H1 (cell line): ENCODE results near the gene TMPO. TPM values are rescaled to one million over a fixed set of nuclear protein-coding genes. Genes with fewer than 3 reads are reported as not detected.

Experiments used
- CTCF ChIA-PET: fragments of 300-600 bp; sonication (Branson Sonifier 250); formaldehyde crosslinking; loops from one replicate; lab custom pipeline; 2021; ENCODE audit not compliant: partially characterized antibody; lab: Charles Lee
- POLR2A ChIA-PET: fragments of 300-600 bp; sonication (Branson Sonifier 250); formaldehyde crosslinking; loops from one replicate; lab custom pipeline; 2021; ENCODE audit warnings: inconsistent platforms; ENCODE audit not compliant: partially characterized antibody; lab: Charles Lee
- DNase-seq, 2 experiments: peaks; one replicate each; pipeline versions ENCODE4 v3.0.0 to v3.0.0-alpha.2; 2010 to 2022; ENCODE audit warnings: low spot score in 2 of 2, low read depth in 1 of 2, mixed read lengths in 1 of 2
- FAIRE-seq: peaks from 2 replicates; lab custom pipeline; 2011; peaks lifted over from hg19 to GRCh38; lab: Jason Lieb, UNC
- H2AFZ ChIP-seq: 2 replicates; pipeline ENCODE4 v1.8.1; 2012; ENCODE audit warnings: low read length, inconsistent platforms
- H2AK5ac ChIP-seq: 2 replicates; pipeline ENCODE4 v1.6.1; 2013; ENCODE audit warnings: low read depth, low read length
- H2BK120ac ChIP-seq: replicated peaks from 2 replicates; pipeline ENCODE3; 2013; ENCODE audit warnings: low read depth, low read length, inconsistent platforms
- H2BK12ac ChIP-seq: 2 replicates; pipeline ENCODE4 v1.6.1; 2013; ENCODE audit warnings: low read depth, low read length
- H2BK15ac ChIP-seq: 2 replicates; pipeline ENCODE4 v1.6.1; 2013; ENCODE audit warnings: low read length
- H2BK20ac ChIP-seq: 2 replicates; pipeline ENCODE4 v1.6.1; 2013; ENCODE audit warnings: low read length
- H2BK5ac ChIP-seq: 2 replicates; pipeline ENCODE4 v1.6.1; 2013; ENCODE audit warnings: low read depth, low read length
- H3K14ac ChIP-seq: 2 replicates; pipeline ENCODE4 v1.6.1; 2013; ENCODE audit warnings: inconsistent platforms; ENCODE audit not compliant: insufficient read length
- H3K18ac ChIP-seq: 2 replicates; pipeline ENCODE4 v1.6.1; 2013; ENCODE audit warnings: low read length; ENCODE audit errors: extremely low read depth
- H3K23ac ChIP-seq: 2 replicates; pipeline ENCODE4 v1.6.1; 2013; ENCODE audit warnings: inconsistent platforms; ENCODE audit not compliant: insufficient read length
- H3K23me2 ChIP-seq: 2 replicates; pipeline ENCODE4 v1.6.1; 2013; ENCODE audit warnings: low read depth, low read length
- H3K27ac ChIP-seq: 2 replicates; pipeline ENCODE4 v1.6.1; 2011; ENCODE audit warnings: low read depth, low read length, inconsistent platforms
- H3K27me3 ChIP-seq, 4 experiments: replicated peaks in 1 of 4; 1 replicate in 1 of 4; 2 replicates in 3 of 4; pipeline versions ENCODE4 v1.6.1 to v1.8.1; 2011 to 2013; ENCODE audit warnings: low read length in 3 of 4, mild to moderate bottlenecking in 3 of 4, inconsistent platforms in 2 of 4, mixed read lengths in 2 of 4, moderate library complexity in 1 of 4; ENCODE audit not compliant: control insufficient read depth in 3 of 4, insufficient read depth in 3 of 4; ENCODE audit errors: extremely low read depth in 1 of 4
- H3K36me3 ChIP-seq, 4 experiments: 2 replicates each; pipeline versions ENCODE4 v1.6.1 to v1.8.1; 2011 to 2013; ENCODE audit warnings: mild to moderate bottlenecking in 4 of 4, low read length in 3 of 4, moderate library complexity in 2 of 4, control low read depth in 1 of 4, inconsistent platforms in 1 of 4; ENCODE audit not compliant: insufficient read depth in 4 of 4, control insufficient read depth in 2 of 4
- H3K4ac ChIP-seq: replicated peaks from 2 replicates; pipeline ENCODE3; 2013; ENCODE audit warnings: low read length, low read depth, mixed read lengths, inconsistent platforms; ENCODE audit not compliant: insufficient read length
- H3K4me1 ChIP-seq, 4 experiments: replicated peaks in 1 of 4; 1 replicate in 1 of 4; 2 replicates in 3 of 4; pipeline versions ENCODE4 v1.6.1 to v1.8.1; 2011 to 2013; ENCODE audit warnings: low read length in 3 of 4, inconsistent platforms in 2 of 4, mixed read lengths in 1 of 4; ENCODE audit not compliant: insufficient read depth in 4 of 4, control insufficient read depth in 3 of 4
- H3K4me2 ChIP-seq, 2 experiments: 2 replicates each; pipeline versions ENCODE4 v1.6.1 to v1.8.1; 2011 to 2013; ENCODE audit warnings: low read depth in 2 of 2, low read length in 2 of 2, control low read depth in 1 of 2, inconsistent platforms in 1 of 2, mild to moderate bottlenecking in 1 of 2; ENCODE audit not compliant: insufficient read depth in 1 of 2
- H3K4me3 ChIP-seq, 4 experiments: fragments of 200-600, 300-600 bp in 1 of 4; sonication (generic), shearing (Covaris generic), sonication (Bioruptor Twin) in 1 of 4; 2 replicates each; pipeline versions ENCODE4 v1.5.1 to v1.8.1; 2011 to 2016; ENCODE audit warnings: low read length in 4 of 4, low read depth in 3 of 4, control low read depth in 2 of 4, inconsistent platforms in 2 of 4, mild to moderate bottlenecking in 2 of 4, mixed read lengths in 1 of 4, moderate library complexity in 1 of 4; ENCODE audit not compliant: insufficient read depth in 2 of 4; ENCODE audit errors: extremely low read depth in 1 of 4
- H3K56ac ChIP-seq: replicated peaks from 2 replicates; pipeline ENCODE3; 2013; ENCODE audit warnings: low read depth, mild to moderate bottlenecking, mixed read lengths, low read length, inconsistent platforms; ENCODE audit not compliant: insufficient read length
- H3K79me1 ChIP-seq: 2 replicates; pipeline ENCODE4 v1.6.1; 2013; ENCODE audit warnings: low read depth, low read length, control low read depth
- H3K79me2 ChIP-seq, 2 experiments: 2 replicates each; pipeline versions ENCODE4 v1.6.1 to v1.8.1; 2012 to 2013; ENCODE audit warnings: low read length in 2 of 2, mild to moderate bottlenecking in 2 of 2, inconsistent platforms in 1 of 2; ENCODE audit not compliant: insufficient read depth in 2 of 2, control insufficient read depth in 1 of 2
- H3K9ac ChIP-seq, 4 experiments: replicated peaks in 1 of 4; 1 replicate in 1 of 4; 2 replicates in 3 of 4; pipeline versions ENCODE4 v1.6.1 to v1.8.1; 2011 to 2013; ENCODE audit warnings: low read depth in 3 of 4, low read length in 3 of 4, control low read depth in 2 of 4, mild to moderate bottlenecking in 2 of 4, moderate library complexity in 2 of 4, inconsistent platforms in 1 of 4; ENCODE audit errors: extremely low read depth in 1 of 4
- H3K9me3 ChIP-seq, 2 experiments: 2 replicates each; pipeline versions ENCODE4 v1.6.1 to v1.8.1; 2012 to 2013; ENCODE audit warnings: mild to moderate bottlenecking in 2 of 2, moderate library complexity in 2 of 2, control low read depth in 1 of 2, inconsistent platforms in 1 of 2, low read depth in 1 of 2, low read length in 1 of 2, mixed read lengths in 1 of 2; ENCODE audit not compliant: insufficient read depth in 2 of 2
- H4K20me1 ChIP-seq, 2 experiments: replicated peaks in 1 of 2; 2 replicates each; pipeline versions ENCODE3 to v1.8.1; 2011 to 2013; ENCODE audit warnings: inconsistent platforms in 2 of 2, low read length in 2 of 2, mild to moderate bottlenecking in 1 of 2; ENCODE audit not compliant: insufficient read depth in 2 of 2, control insufficient read depth in 1 of 2
- H4K5ac ChIP-seq: 2 replicates; pipeline ENCODE4 v1.6.1; 2013; ENCODE audit warnings: low read length, low read depth, mixed read lengths, inconsistent platforms; ENCODE audit not compliant: insufficient read length
- H4K8ac ChIP-seq: 2 replicates; pipeline ENCODE4 v1.8.0; 2013; ENCODE audit warnings: mild to moderate bottlenecking, moderate library complexity, low read length, inconsistent platforms; ENCODE audit not compliant: insufficient read depth; ENCODE audit errors: extremely low read depth
- H4K91ac ChIP-seq: replicated peaks from 2 replicates; pipeline ENCODE3; 2013; ENCODE audit warnings: low read length, mixed read lengths, inconsistent platforms; ENCODE audit not compliant: insufficient read length
- CBX5 ChIP-seq: fragments of 300-800, 300-1000 bp; sonication (generic); IDR thresholded peaks from 2 replicates; pipeline ENCODE4 v1.7.1; 2016; ENCODE audit warnings: antibody characterized with exemption, low read length, low read depth
- CHD2 ChIP-seq: IDR thresholded peaks from 2 replicates; pipeline ENCODE4 v1.6.1; 2012; ENCODE audit warnings: low read length, improper control_type of control experiment
- CREB1 ChIP-seq: IDR thresholded peaks from 2 replicates; pipeline ENCODE4 v1.6.1; 2012; ENCODE audit warnings: inconsistent platforms
- FOSL1 ChIP-seq: IDR thresholded peaks from 2 replicates; pipeline ENCODE4 v1.6.1; 2011; ENCODE audit warnings: mild to moderate bottlenecking, low read depth, low read length, moderate library complexity; ENCODE audit not compliant: insufficient read depth
- HDAC6 ChIP-seq: IDR thresholded peaks from one replicate; pipeline ENCODE4 v1.7.1; 2012; ENCODE audit warnings: low read depth, mild to moderate bottlenecking, inconsistent platforms, low read length, moderate library complexity
- JUN ChIP-seq: IDR thresholded peaks from 2 replicates; pipeline ENCODE4 v1.6.1; 2011; ENCODE audit warnings: low read depth, mild to moderate bottlenecking, improper control_type of control experiment, low read length
- KDM1A ChIP-seq: fragments of 200-600, 300-600 bp; sonication (generic); IDR thresholded peaks from 2 replicates; pipeline ENCODE4 v1.7.1; 2016; ENCODE audit warnings: mild to moderate bottlenecking, low read length, borderline replicate concordance
- NANOG ChIP-seq: IDR thresholded peaks from 2 replicates; pipeline ENCODE4 v1.6.1; 2011; ENCODE audit warnings: low read length, low read depth, mild to moderate bottlenecking, inconsistent platforms; ENCODE audit not compliant: insufficient read depth, poor library complexity, severe bottlenecking
- NRF1 ChIP-seq: IDR thresholded peaks from 2 replicates; pipeline ENCODE4 v1.6.1; 2011; ENCODE audit warnings: mild to moderate bottlenecking, low read depth, low read length, improper control_type of control experiment
- RXRA ChIP-seq: IDR thresholded peaks from 2 replicates; pipeline ENCODE4 v1.6.1; 2011; ENCODE audit warnings: low read depth, mild to moderate bottlenecking, low read length, moderate library complexity; ENCODE audit not compliant: insufficient read depth
- SAP30 ChIP-seq: fragments of 300-600 bp; sonication (generic); IDR thresholded peaks from 2 replicates; pipeline ENCODE4 v1.7.1; 2012; ENCODE audit warnings: low read length, moderate library complexity, mild to moderate bottlenecking, inconsistent platforms; ENCODE audit not compliant: insufficient read depth, insufficient replicate concordance
- SIN3A ChIP-seq, 2 experiments: IDR thresholded peaks in 1 of 2; conservative IDR thresholded peaks in 1 of 2; 2 replicates each; pipeline ENCODE4 v1.6.1; 2011 to 2012; ENCODE audit warnings: low read length in 2 of 2, improper control_type of control experiment in 1 of 2, low read depth in 1 of 2, mild to moderate bottlenecking in 1 of 2
- SIX5 ChIP-seq: IDR thresholded peaks from 2 replicates; pipeline ENCODE4 v1.6.1; 2011; ENCODE audit warnings: mild to moderate bottlenecking, low read depth, low read length
- SP2 ChIP-seq: IDR thresholded peaks from 2 replicates; pipeline ENCODE4 v1.6.1; 2012; ENCODE audit warnings: mild to moderate bottlenecking, low read length, inconsistent platforms
- TBP ChIP-seq: IDR thresholded peaks from 2 replicates; pipeline ENCODE4 v1.6.1; 2011; ENCODE audit warnings: low read depth, low read length, improper control_type of control experiment
- WGBS, 2 experiments: shearing (Covaris generic) in 1 of 2; methylation state at CpG; one replicate each; pipeline versions ENCODE4 v1.1.6 to v1.1.7; 2013 to 2015; ENCODE audit warnings: low lambda C conversion rate in 2 of 2, mixed read lengths in 2 of 2, inconsistent platforms in 1 of 2, low coverage in 1 of 2, missing lambda C conversion rate in 1 of 2; ENCODE audit not compliant: insufficient replicate concordance in 2 of 2, insufficient coverage in 1 of 2, insufficient read length in 1 of 2; ENCODE audit errors: extremely low coverage in 1 of 2, missing lambda C conversion rate in 1 of 2; 5-methylcytosine and 5-hydroxymethylcytosine counted together
- polyA plus RNA-seq, 7 experiments: library from polyadenylated mRNA; depleted of rRNA in 3 of 7; stranded (reverse) in 5 of 7; unstranded in 2 of 7; fragments of >200 nt in 5 of 7; fragments of 200-250 nt in 2 of 7; gene quantifications; 1 replicate in 5 of 7; 2 replicates in 1 of 7; 4 replicates in 1 of 7; pipeline versions ENCODE4 v1.2.1 to v1.2.3, GENCODE V29; 2011 to 2013; ENCODE audit warnings: missing spikeins in 2 of 7, mixed read lengths in 2 of 7
- total RNA-seq: library from RNA; stranded (reverse); fragmentation: NEBNext Ultra II Directional; extraction: Animal tissue kit (Norgen Biotek cat#: 25700); gene quantifications from 2 replicates; pipeline ENCODE4 v1.2.1, GENCODE V29; 2021

The TMPO gene
- total and polyA plus RNA-seq, 2 of the 8 experiments (the other 6 are each of a cell fraction or from before 2014, with no cell fraction given) = 43.9 to 195 TPM

- Histone ChIP-seq H2AK5ac (no peak overlapping the region), H3K27ac (no peak overlapping the region), H3K4me2 (no peak overlapping the region), H2AFZ (no peak overlapping the region), H3K79me1 (no peaks in the 10 kb centered on the region), H3K14ac (no peak overlapping the region), H3K4me3 (no peak overlapping the region), H3K36me3 (peaks cover 7 to 85% (median 26%) of the 10 kb centered on the region in 4 experiments; a peak in 6 of 8 replicates), H3K23me2 (no peaks in the 10 kb centered on the region), H3K56ac (no peak overlapping the region), H4K20me1 (peaks cover 2 to 3% of the 10 kb centered on the region in 2 experiments), H4K5ac (no peak overlapping the region), H3K27me3 (no peaks in the 10 kb centered on the region), H2BK5ac (no peak overlapping the region), H3K18ac (no peak overlapping the region), H3K79me2 (peaks cover 0 to 29% of the 10 kb centered on the region in 2 experiments; a peak in 2 of 4 replicates), H3K23ac (no peak overlapping the region), H3K4me1 (no peaks in the 10 kb centered on the region), H3K4ac (no peak overlapping the region), H4K8ac (no peak overlapping the region), H2BK20ac (no peak overlapping the region), H2BK120ac (no peak overlapping the region), H2BK15ac (no peak overlapping the region), H4K91ac (no peak overlapping the region), H3K9ac (no peak overlapping the region), H2BK12ac (no peak overlapping the region), H3K9me3 (no peaks in the 10 kb centered on the region)
- no peak for FAIRE-seq
- CTCF ChIA-PET = interaction anchor here (0.7 to 1.3 kb wide), 7 partner anchors 12 to 1518 kb away, joined by 3 to 5 read pairs (median 4); no protein-coding TSS in a partner anchor
- DNase-seq = no peak
- POLR2A ChIA-PET = interaction anchor here (1.2 to 2.2 kb wide), 2 partner anchors 8 to 50 kb away, joined by 3 to 8 read pairs; no protein-coding TSS in a partner anchor
- TF ChIP-seq KDM1A (no peak), RXRA (no peak), TBP (no peak), FOSL1 (no peak), SAP30 (no peak), NANOG (no peak), HDAC6 (no peak), SIX5 (no peak), JUN (no peak), CREB1 (no peak), NRF1 (no peak), CHD2 (no peak), SIN3A (conservative IDR thresholded peaks at IDR 0.05 in 1 of 2, IDR thresholded peaks at IDR 0.05 in 1 of 2; ENCODE audit: low read depth in 1 of 2, low read length in 2 of 2) (no peak), SP2 (no peak), CBX5 (no peak)
- WGBS, 2 experiments = 96% methylated on average over 1 of the region's 1 CpG; no CpG with 5 or more reads in 1 of the 2 experiments
Observed at GRCh38 chr12:98544751-98545150, 29.4 kb downstream of the TMPO start.
